HL-60 (cell line): ENCODE results near the gene MIPOL1.

Experiments
- DNase-seq, 2 experiments: peaks; one replicate each; pipeline ENCODE4 v3.0.0-alpha.2; 2010 to 2020; ENCODE audit warnings: low read depth in 1 of 2, low spot score in 1 of 2
- H3K27ac ChIP-seq: fragments of 250-450 bp; sonication (Bioruptor Pico); replicated peaks from 2 replicates; pipeline ENCODE4 v1.5.1; 2020; ENCODE audit warnings: mild to moderate bottlenecking, moderate library complexity
- H3K27me3 ChIP-seq: fragments of 250-450 bp; sonication (Bioruptor Pico); 2 replicates; pipeline ENCODE4 v1.5.1; 2021; ENCODE audit warnings: mild to moderate bottlenecking, moderate library complexity; ENCODE audit not compliant: insufficient read depth, poor library complexity, severe bottlenecking
- H3K4me3 ChIP-seq: replicated peaks from 2 replicates; pipeline ENCODE4 v1.5.1; 2011; ENCODE audit warnings: mild to moderate bottlenecking, control low read depth, low read length; ENCODE audit not compliant: insufficient read depth
- GABPA ChIP-seq: IDR thresholded peaks from 2 replicates; pipeline ENCODE4 v1.6.1; 2012; ENCODE audit warnings: low read depth
- POLR2AphosphoS5 ChIP-seq: IDR thresholded peaks from 2 replicates; pipeline ENCODE4 v1.6.1; 2012; ENCODE audit warnings: low read depth
- SPI1 ChIP-seq: IDR thresholded peaks from 2 replicates; pipeline ENCODE4 v1.6.1; 2012; ENCODE audit warnings: low read depth, mild to moderate bottlenecking, borderline replicate concordance
- TF ChIP-seq, protein P1 (sequence below): IDR thresholded peaks from 2 replicates; pipeline ENCODE4 v1.6.1; 2012; ENCODE audit warnings: low read depth; ENCODE audit not compliant: insufficient replicate concordance
- TF ChIP-seq, protein P2 (sequence below): IDR thresholded peaks from one replicate; pipeline ENCODE4 v1.5.1; 2011; ENCODE audit warnings: low read length, control low read depth, inconsistent platforms; ENCODE audit not compliant: insufficient read depth

Gene MIPOL1

DNA sequence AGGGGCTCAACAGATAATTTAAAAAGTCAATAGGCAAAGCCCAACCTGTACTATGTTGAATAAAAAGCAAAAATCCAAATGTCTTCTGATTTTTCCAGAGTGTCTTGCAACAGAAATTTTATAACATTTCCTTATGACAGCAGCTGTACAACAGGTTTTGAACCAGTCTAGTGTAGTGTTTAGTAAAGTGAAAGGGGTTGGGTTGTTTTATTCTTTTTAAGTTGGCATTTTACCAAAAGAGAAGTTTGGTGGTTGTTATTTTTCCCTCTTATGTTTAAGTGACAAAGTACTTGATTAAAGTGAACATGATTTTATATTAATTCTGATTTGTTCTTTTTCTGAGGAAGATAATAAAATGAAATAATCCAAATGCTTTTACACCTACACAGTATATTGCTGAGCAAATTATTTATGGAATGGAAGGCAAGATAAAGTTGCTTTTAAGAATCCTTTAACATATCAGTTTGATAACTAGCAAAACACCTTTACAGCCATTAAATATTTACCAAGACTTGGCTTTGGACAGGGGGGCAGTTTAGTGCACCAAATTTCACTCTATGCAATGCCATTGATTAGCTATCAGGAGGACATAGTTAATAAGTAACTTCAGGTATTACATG, 268.4 kb downstream of the MIPOL1 start:
- no peak for DNase-seq
- no peak overlapping the region for H3K4me3 ChIP-seq
- no peaks in the 10 kb centered on the region for H3K27me3 ChIP-seq
- no peak for TF ChIP-seq GABPA
- TF ChIP-seq, protein P1, sequence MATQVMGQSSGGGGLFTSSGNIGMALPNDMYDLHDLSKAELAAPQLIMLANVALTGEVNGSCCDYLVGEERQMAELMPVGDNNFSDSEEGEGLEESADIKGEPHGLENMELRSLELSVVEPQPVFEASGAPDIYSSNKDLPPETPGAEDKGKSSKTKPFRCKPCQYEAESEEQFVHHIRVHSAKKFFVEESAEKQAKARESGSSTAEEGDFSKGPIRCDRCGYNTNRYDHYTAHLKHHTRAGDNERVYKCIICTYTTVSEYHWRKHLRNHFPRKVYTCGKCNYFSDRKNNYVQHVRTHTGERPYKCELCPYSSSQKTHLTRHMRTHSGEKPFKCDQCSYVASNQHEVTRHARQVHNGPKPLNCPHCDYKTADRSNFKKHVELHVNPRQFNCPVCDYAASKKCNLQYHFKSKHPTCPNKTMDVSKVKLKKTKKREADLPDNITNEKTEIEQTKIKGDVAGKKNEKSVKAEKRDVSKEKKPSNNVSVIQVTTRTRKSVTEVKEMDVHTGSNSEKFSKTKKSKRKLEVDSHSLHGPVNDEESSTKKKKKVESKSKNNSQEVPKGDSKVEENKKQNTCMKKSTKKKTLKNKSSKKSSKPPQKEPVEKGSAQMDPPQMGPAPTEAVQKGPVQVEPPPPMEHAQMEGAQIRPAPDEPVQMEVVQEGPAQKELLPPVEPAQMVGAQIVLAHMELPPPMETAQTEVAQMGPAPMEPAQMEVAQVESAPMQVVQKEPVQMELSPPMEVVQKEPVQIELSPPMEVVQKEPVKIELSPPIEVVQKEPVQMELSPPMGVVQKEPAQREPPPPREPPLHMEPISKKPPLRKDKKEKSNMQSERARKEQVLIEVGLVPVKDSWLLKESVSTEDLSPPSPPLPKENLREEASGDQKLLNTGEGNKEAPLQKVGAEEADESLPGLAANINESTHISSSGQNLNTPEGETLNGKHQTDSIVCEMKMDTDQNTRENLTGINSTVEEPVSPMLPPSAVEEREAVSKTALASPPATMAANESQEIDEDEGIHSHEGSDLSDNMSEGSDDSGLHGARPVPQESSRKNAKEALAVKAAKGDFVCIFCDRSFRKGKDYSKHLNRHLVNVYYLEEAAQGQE, result no peak
- TF ChIP-seq SPI1, result no peak
- TF ChIP-seq POLR2AphosphoS5, result no peak
- TF ChIP-seq, protein P2, sequence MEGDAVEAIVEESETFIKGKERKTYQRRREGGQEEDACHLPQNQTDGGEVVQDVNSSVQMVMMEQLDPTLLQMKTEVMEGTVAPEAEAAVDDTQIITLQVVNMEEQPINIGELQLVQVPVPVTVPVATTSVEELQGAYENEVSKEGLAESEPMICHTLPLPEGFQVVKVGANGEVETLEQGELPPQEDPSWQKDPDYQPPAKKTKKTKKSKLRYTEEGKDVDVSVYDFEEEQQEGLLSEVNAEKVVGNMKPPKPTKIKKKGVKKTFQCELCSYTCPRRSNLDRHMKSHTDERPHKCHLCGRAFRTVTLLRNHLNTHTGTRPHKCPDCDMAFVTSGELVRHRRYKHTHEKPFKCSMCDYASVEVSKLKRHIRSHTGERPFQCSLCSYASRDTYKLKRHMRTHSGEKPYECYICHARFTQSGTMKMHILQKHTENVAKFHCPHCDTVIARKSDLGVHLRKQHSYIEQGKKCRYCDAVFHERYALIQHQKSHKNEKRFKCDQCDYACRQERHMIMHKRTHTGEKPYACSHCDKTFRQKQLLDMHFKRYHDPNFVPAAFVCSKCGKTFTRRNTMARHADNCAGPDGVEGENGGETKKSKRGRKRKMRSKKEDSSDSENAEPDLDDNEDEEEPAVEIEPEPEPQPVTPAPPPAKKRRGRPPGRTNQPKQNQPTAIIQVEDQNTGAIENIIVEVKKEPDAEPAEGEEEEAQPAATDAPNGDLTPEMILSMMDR, result no peak
- H3K27ac ChIP-seq, result no peak overlapping the region

DNA sequence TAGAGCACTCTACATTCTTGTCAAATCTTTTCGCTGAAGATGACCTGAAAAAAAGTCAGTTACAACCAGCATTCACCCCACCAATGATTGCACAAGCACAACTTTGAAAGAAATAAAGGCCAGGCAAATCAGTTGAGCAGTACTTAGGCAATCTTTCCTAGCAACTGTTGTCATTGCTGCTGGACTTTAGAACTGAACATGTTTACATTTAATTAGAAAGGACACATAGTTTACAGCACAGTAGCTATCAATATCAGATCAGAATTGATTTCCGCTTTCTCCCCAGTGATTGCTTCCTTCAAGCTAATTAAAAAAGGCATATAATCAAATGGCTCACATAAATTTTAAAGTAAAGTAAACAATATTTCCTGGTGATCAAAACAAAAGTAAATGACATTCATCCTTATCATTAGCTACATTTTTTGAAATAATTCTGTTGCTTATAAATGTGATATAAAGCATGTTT, 268.9 kb downstream of the MIPOL1 start:
- Histone ChIP-seq H3K27me3 (no peaks in the 10 kb centered on the region), H3K4me3 (no peak overlapping the region), H3K27ac (no peak overlapping the region)
- no peak for DNase-seq
- TF ChIP-seq GABPA (no peak), POLR2AphosphoS5 (no peak), SPI1 (no peak)
- TF ChIP-seq, protein P1, result no peak
- TF ChIP-seq, protein P2, result no peak

DNA sequence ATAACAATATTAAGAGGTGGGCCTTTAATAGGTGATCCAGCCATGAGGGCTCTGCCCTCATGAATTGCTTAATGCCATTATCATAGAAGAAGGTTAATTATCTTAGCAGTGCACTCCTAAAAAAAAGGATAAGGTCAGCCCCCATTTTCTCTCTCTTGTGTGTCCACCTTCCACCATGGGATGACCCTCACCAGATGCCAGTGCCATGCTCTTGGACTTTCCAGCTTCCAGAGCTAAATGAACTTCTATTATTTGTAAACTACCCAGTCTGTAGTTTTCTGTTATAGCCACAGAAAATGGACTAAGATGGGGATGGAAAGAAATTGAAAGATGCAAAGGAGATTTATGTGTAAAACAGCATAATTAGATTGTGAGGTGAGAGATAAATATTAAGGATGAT, 271.9 kb downstream of the MIPOL1 start:
- TF ChIP-seq SPI1 (no peak), GABPA (no peak), POLR2AphosphoS5 (no peak)
- TF ChIP-seq, protein P1, result no peak
- TF ChIP-seq, protein P2, result no peak
- H3K27ac ChIP-seq, result no peak overlapping the region
- no peak for DNase-seq
- no peaks in the 10 kb centered on the region for H3K27me3 ChIP-seq
- H3K4me3 ChIP-seq, result no peak overlapping the region
